AG04449 (cell line): ENCODE measurements around the gene CRB2.

Experiments used
- CTCF ChIA-PET: fragments of 350-600 bp; formaldehyde crosslinking; extraction: SDS; loops from one replicate; lab custom pipeline; 2021; ENCODE audit warnings: antibody characterized with exemption; lab: Yijun Ruan, JAX
- POLR2A ChIA-PET: fragments of 400-600, 350-600 bp; formaldehyde crosslinking; extraction: SDS; loops from one replicate; lab custom pipeline; 2020; ENCODE audit warnings: antibody characterized with exemption, inconsistent platforms; lab: Yijun Ruan, JAX
- DNase-seq: peaks from one replicate; pipeline ENCODE4 v3.0.0-alpha.2; 2010; ENCODE audit warnings: low read depth, low spot score
- H3K4me3 ChIP-seq: 2 replicates; pipeline ENCODE4 v1.5.1; 2011; ENCODE audit warnings: low read depth, mild to moderate bottlenecking, control low read depth, low read length
- TF ChIP-seq, protein P1 (sequence below): IDR thresholded peaks from one replicate; pipeline ENCODE4 v1.5.1; 2011; ENCODE audit warnings: mild to moderate bottlenecking, moderate library complexity, low read length, control low read depth, inconsistent platforms; ENCODE audit not compliant: insufficient read depth; ENCODE audit errors: missing control alignments

The CRB2 gene

DNA sequence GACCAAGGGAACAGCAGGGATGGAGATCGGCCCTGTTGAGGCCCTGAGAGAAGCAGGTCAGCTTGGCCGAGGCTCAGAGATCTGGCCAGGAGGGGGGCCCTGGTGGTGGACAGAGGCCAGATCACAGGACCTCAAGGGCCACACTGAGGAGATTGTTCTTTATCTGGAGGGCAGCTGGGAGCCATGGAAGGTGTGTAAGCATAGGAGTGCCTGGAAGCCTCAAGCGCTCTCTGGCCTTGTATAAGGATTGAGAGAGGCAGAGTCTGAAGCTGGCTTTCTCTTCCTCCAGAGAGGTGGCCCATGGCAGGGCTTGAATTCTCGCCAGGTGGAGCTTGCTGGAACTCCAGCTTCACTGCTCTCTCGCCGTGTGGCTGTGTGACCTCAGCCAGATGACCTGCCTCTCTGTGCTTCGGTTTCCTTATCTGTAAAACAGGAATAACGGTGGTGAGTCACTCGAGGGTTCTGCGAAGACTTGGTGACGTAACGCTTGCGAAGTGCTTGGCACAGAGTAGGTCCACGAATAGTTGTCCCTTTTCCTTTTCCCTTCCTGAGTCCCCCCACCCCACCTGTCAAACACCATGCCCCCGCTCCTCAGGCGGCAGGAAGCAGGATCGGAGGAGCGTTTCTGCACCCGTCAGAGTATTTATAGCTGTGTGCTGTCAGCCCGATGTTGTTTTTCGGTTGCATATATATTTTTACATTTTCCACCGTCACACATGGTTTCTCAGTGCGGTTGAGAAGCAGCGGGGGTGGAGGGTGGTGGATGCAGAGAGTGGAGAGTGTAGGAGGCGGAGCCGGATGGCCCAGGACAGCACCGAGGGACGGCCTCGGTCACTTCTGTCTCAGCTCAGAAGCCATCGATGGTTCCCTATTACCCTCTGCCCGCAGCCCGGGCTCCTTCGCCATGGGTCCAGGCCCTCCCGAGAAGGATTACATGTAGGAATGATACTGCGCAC, 17.0 kb upstream of the CRB2 start:
- TF ChIP-seq, protein P1, sequence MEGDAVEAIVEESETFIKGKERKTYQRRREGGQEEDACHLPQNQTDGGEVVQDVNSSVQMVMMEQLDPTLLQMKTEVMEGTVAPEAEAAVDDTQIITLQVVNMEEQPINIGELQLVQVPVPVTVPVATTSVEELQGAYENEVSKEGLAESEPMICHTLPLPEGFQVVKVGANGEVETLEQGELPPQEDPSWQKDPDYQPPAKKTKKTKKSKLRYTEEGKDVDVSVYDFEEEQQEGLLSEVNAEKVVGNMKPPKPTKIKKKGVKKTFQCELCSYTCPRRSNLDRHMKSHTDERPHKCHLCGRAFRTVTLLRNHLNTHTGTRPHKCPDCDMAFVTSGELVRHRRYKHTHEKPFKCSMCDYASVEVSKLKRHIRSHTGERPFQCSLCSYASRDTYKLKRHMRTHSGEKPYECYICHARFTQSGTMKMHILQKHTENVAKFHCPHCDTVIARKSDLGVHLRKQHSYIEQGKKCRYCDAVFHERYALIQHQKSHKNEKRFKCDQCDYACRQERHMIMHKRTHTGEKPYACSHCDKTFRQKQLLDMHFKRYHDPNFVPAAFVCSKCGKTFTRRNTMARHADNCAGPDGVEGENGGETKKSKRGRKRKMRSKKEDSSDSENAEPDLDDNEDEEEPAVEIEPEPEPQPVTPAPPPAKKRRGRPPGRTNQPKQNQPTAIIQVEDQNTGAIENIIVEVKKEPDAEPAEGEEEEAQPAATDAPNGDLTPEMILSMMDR: no peak
- H3K4me3 ChIP-seq: no peak overlapping the region
- ChIA-PET CTCF (interaction anchor here (0.8 to 10.4 kb wide), 2 partner anchors 10 to 12 kb away, joined by 3 to 84 read pairs; no protein-coding TSS in a partner anchor), POLR2A (no interaction called here)
- no peak for DNase-seq

DNA sequence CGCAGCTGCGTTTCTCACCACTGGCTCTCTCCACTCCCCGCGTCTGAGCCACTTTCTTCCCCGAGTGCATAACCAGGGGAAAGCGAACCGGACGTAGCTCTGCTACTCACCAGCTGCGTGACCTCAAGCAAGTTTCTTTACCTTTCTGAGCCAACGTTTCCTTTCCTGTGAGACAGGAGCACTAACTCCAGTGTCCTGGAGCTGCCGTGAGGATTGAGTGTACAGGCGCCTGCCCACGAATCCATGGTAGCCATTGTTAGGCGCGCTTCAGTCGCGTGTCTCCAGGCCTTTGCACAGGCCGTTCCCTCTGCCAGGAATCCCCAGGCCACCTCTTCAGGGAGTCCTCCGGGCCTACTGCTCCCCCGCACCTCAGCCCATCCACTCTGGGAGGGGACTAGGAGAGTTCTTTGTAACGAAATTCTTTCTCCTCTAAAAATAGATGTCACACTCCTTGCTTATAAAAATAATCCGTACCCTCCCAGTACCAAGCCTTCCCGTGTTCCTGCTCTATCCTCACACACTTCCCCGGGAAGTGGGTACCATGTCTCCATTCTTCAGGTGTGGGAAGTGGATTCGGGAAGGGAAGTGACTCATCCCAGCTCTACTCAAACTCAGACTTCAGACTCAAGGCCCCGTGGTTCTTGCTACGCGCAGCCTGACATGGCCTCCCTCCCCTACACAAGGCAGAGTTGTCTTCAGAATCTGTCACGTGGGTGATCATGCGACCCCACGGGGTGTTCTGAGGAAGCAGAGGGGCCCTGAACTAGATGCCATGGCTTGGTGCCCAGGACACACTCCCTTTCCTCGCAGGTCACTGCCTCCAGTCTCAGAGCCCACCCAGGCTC, 16.1 kb upstream of the CRB2 start:
- no peak for DNase-seq
- TF ChIP-seq, protein P1: no peak
- ChIA-PET CTCF (interaction anchor here (2.5 to 10.4 kb wide), 2 partner anchors 10 to 15 kb away, joined by 10 to 84 read pairs; no protein-coding TSS in a partner anchor), POLR2A (no interaction called here)
- no peak overlapping the region for H3K4me3 ChIP-seq

DNA sequence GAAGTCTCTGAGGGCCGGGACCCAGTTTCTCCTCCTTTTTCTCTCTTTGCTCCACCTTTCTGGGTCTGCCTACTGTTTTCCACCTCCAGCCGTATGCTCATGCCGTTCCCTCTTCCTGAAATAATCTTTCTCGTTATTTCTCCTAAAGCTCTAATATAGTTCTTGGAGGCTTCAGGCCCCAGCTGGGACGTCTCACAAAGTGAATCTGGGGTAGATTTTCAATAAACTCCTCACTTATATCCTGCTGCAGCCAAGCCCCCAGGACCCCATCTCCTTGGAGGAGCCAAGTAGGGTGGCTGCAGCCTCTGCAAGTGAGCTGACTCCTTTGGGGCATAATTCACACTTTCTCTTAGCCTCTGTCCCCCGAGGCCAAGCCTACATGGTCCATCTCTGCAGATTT, 14.2 kb upstream of the CRB2 start:
- TF ChIP-seq, protein P1: no peak
- no peak overlapping the region for H3K4me3 ChIP-seq
- no peak for DNase-seq
- CTCF ChIA-PET: interaction anchor here (1.5 to 10.4 kb wide), 4 partner anchors 8 to 260 kb away, joined by 3 to 84 read pairs (median 22); no protein-coding TSS in a partner anchor
- POLR2A ChIA-PET: no interaction called here

DNA sequence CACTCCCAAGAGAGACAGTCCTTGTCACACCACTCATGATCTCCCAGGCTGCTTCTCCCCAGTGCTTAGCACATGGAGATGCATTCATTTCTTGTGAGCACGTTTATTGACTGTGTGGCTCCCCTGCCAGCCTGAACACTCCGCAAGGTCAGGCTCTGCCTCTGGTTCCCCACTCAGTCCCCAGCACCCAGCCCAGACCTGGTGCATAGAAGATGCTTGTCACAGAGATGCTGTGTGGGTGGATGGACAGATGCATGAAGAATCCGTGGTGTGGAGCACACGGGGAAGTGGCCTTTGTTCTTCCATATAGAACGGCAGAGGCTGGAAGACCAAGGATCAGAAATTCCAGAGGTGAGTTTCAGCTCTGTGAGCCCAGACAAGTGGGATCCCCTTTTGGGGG, 13.8 kb upstream of the CRB2 start:
- CTCF ChIA-PET: interaction anchor here (1.5 to 4.3 kb wide), 3 partner anchors 12 to 260 kb away, joined by 3 to 35 read pairs (median 10); no protein-coding TSS in a partner anchor
- TF ChIP-seq, protein P1: no peak
- DNase-seq: no peak
- H3K4me3 ChIP-seq: no peak overlapping the region
- POLR2A ChIA-PET: no interaction called here

DNA sequence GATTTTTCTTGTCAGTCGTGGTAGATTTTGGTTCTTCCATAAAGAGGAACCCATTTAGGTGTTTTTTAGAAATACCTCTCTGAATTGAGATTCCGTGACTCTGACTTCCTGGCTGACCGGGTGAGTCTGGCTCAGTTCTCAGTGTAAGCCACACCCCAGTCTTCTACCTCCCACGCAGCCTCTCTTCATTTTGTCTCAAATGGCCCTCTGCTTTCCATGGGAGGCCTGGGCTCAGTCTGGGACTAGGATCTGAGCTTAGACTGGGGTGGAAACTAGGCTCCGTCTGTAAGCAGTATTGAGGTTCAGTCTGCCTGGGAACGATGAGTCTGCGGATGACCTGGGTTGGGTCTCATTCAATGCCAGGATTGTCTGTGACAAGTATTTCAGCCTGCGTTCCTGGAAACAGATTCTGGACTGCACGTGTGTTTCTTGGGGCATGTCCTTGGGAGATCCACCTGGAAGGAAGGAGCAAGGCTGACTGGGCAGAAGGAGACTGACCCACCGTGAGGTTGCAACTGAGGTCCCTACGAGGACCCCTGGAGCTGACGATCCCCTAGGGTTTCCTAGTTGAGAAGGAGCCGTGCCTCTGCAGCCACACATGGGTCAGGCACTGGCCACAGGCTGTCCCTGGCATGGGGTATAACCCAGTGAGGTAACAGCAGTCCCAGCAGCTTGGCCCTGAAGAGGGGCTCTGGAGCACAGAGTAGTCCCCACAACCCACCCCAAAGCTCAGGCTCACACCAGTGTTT, 12.4 kb upstream of the CRB2 start:
- TF ChIP-seq, protein P1: no peak
- POLR2A ChIA-PET: interaction anchor here (0.5 to 0.6 kb wide), 2 partner anchors 259 to 352 kb away, joined by 3 read pairs; no protein-coding TSS in a partner anchor
- DNase-seq: no peak
- CTCF ChIA-PET: interaction anchor here (0.9 to 4.3 kb wide), 4 partner anchors 11 to 286 kb away, joined by 3 to 35 read pairs (median 10); no protein-coding TSS in a partner anchor
- H3K4me3 ChIP-seq: no peak overlapping the region
